Endodermal cell (in vitro differentiated cells): Measurements from ENCODE around the gene ROR2. TPM values are rescaled to one million over a fixed set of nuclear protein-coding genes. Genes with fewer than 3 reads are reported as not detected.

ENCODE experiments used
- DNase-seq: peaks from one replicate; pipeline ENCODE4 v3.0.0-alpha.2; 2017
- H3K27ac ChIP-seq: 2 replicates; pipeline ENCODE4 v1.5.1; 2013; ENCODE audit warnings: mild to moderate bottlenecking, low read depth, low read length, moderate library complexity
- H3K27me3 ChIP-seq: 2 replicates; pipeline ENCODE4 v1.6.1; 2013; ENCODE audit warnings: mild to moderate bottlenecking, low read length, moderate library complexity; ENCODE audit not compliant: insufficient read depth, control insufficient read depth, poor library complexity, severe bottlenecking
- H3K36me3 ChIP-seq: 2 replicates; pipeline ENCODE4 v1.7.0; 2013; ENCODE audit warnings: mild to moderate bottlenecking, low read length, moderate library complexity; ENCODE audit not compliant: control insufficient read depth, insufficient read depth
- H3K4me1 ChIP-seq: one replicate; pipeline ENCODE4 v1.7.0; 2013; ENCODE audit warnings: low read length; ENCODE audit not compliant: control insufficient read depth, insufficient read depth
- H3K4me3 ChIP-seq: 2 replicates; pipeline ENCODE4 v1.5.1; 2013; ENCODE audit warnings: mild to moderate bottlenecking, low read length, moderate library complexity
- H3K9ac ChIP-seq: 2 replicates; pipeline ENCODE4 v1.6.1; 2013; ENCODE audit warnings: mild to moderate bottlenecking, low read length, moderate library complexity; ENCODE audit not compliant: poor library complexity, severe bottlenecking; ENCODE audit errors: extremely low read depth
- H3K9me3 ChIP-seq: 2 replicates; pipeline ENCODE4 v1.6.1; 2013; ENCODE audit warnings: mild to moderate bottlenecking, low read length, moderate library complexity; ENCODE audit not compliant: control insufficient read depth
- H3K27ac Mint-ChIP-seq: 2 replicates; pipeline ENCODE4 v1.8.0; 2020; ENCODE audit warnings: mixed read lengths
- H3K27me3 Mint-ChIP-seq: 2 replicates; pipeline ENCODE4 v1.8.0; 2021; ENCODE audit warnings: mild to moderate bottlenecking, mixed read lengths; ENCODE audit not compliant: insufficient read depth
- H3K36me3 Mint-ChIP-seq: 2 replicates; pipeline ENCODE4 v1.8.0; 2020; ENCODE audit warnings: low read depth, mixed read lengths
- H3K4me1 Mint-ChIP-seq: 2 replicates; pipeline ENCODE4 v1.8.0; 2020; ENCODE audit warnings: mixed read lengths
- H3K4me3 Mint-ChIP-seq: 2 replicates; pipeline ENCODE4 v1.8.0; 2020; ENCODE audit warnings: mild to moderate bottlenecking, moderate library complexity, mixed read lengths
- H3K9me3 Mint-ChIP-seq: 2 replicates; pipeline ENCODE4 v1.8.0; 2020; ENCODE audit warnings: mild to moderate bottlenecking, mixed read lengths
- CTCF ChIP-seq: fragments of 200-600 bp; sonication (generic); conservative IDR thresholded peaks from 2 replicates; pipeline ENCODE4 v1.5.0; 2021; ENCODE audit warnings: antibody characterized with exemption, mild to moderate bottlenecking
- WGBS, 2 experiments: methylation state at CpG; one replicate each; pipeline versions ENCODE4 v1.1.5 to v1.1.7; 2013; ENCODE audit warnings: missing lambda C conversion rate in 2 of 2, mixed read lengths in 1 of 2; ENCODE audit not compliant: insufficient coverage in 1 of 2, insufficient read length in 1 of 2; 5-methylcytosine and 5-hydroxymethylcytosine counted together
- total RNA-seq, 2 donors: library from RNA; stranded (reverse); fragmentation: NEBNext Ultra II Directional in 1 of 2; extraction: Animal tissue kit (Norgen Biotek cat#: 25700) in 1 of 2; gene quantifications; 2 replicates in 1 of 2; 3 replicates in 1 of 2; pipeline ENCODE4 v1.2.1, GENCODE V29; 2021

Gene ROR2
- total RNA-seq, 2 donors from 2014 or later = 104 to 160 TPM

- H3K27me3 Mint-ChIP-seq = no peaks in the 10 kb centered on the region
- H3K4me3 ChIP-seq = peak overlapping the region; percentile 97
- H3K9me3 ChIP-seq = peaks cover 5% of the 10 kb centered on the region
- H3K27ac ChIP-seq = no peak overlapping the region
- peaks cover 11% of the 10 kb centered on the region for H3K36me3 ChIP-seq
- WGBS, 2 experiments = 0% methylated on average over 2 to 61 of the region's 61 CpGs
- no peak overlapping the region for H3K27ac Mint-ChIP-seq
- H3K36me3 Mint-ChIP-seq = peaks cover 4% of the 10 kb centered on the region
- H3K4me1 ChIP-seq = peaks cover 7% of the 10 kb centered on the region
- H3K9ac ChIP-seq = peak overlapping the region; percentile 87
- H3K9me3 Mint-ChIP-seq = peaks cover 3% of the 10 kb centered on the region
- H3K4me3 Mint-ChIP-seq = peak overlapping the region; percentile 88
- H3K4me1 Mint-ChIP-seq = peaks cover 68% of the 10 kb centered on the region
- DNase-seq = peak; percentile 77
- no peaks in the 10 kb centered on the region for H3K27me3 ChIP-seq
- no peak for TF ChIP-seq CTCF
Observed at GRCh38 chr9:91949392-91949945, 559 bp downstream of the ROR2 start.

- H3K4me1 ChIP-seq = peaks cover 11% of the 10 kb centered on the region
- peak overlapping the region; percentile 87 for H3K9ac ChIP-seq
- peak; percentile 65 for TF ChIP-seq CTCF
- H3K27ac Mint-ChIP-seq = peak overlapping the region; percentile 89
- peaks cover 4% of the 10 kb centered on the region for H3K36me3 Mint-ChIP-seq
- peaks cover 18% of the 10 kb centered on the region for H3K36me3 ChIP-seq
- H3K9me3 Mint-ChIP-seq = peaks cover 3% of the 10 kb centered on the region
- peak overlapping the region; percentile 88 for H3K4me3 Mint-ChIP-seq
- H3K9me3 ChIP-seq = peaks cover 5% of the 10 kb centered on the region
- peaks cover 68% of the 10 kb centered on the region for H3K4me1 Mint-ChIP-seq
- peak overlapping the region; percentile 97 for H3K4me3 ChIP-seq
- 0 to 5% methylated on average over 11 to 66 of the region's 66 CpGs for WGBS, 2 experiments
- peak; percentile 92 for DNase-seq
- H3K27me3 ChIP-seq = no peaks in the 10 kb centered on the region
- H3K27me3 Mint-ChIP-seq = no peaks in the 10 kb centered on the region
- peak overlapping the region; percentile 5 for H3K27ac ChIP-seq
Observed at GRCh38 chr9:91948597-91949391, 1.2 kb downstream of the ROR2 start.

GRCh38 chr9:91948101-91948596 lies 1.9 kb downstream of the ROR2 start:
- DNase-seq = peak; percentile 76
- no peak overlapping the region for H3K27ac ChIP-seq

More at GRCh38 chr9:91948101-91948596, 1.9 kb downstream of the ROR2 start:
- H3K36me3 ChIP-seq = peaks cover 23% of the 10 kb centered on the region
- Mint-ChIP-seq H3K36me3 (peaks cover 9% of the 10 kb centered on the region), H3K4me3 (peak overlapping the region; percentile 88), H3K4me1 (peaks cover 68% of the 10 kb centered on the region), H3K27ac (peak overlapping the region; percentile 89), H3K27me3 (no peaks in the 10 kb centered on the region), H3K9me3 (peaks cover 3% of the 10 kb centered on the region)
- H3K9ac ChIP-seq = peak overlapping the region; percentile 87
- H3K4me3 ChIP-seq = peak overlapping the region; percentile 97
- H3K9me3 ChIP-seq = peaks cover 5% of the 10 kb centered on the region
- H3K27me3 ChIP-seq = no peaks in the 10 kb centered on the region
- WGBS, 2 experiments = 0 to 1% methylated on average over 2 to 12 of the region's 12 CpGs
- no peak for TF ChIP-seq CTCF
- H3K4me1 ChIP-seq = peaks cover 7% of the 10 kb centered on the region
